GM23338 (cell line): ENCODE data around the gene TTF1.

Experiments used
- EZH2 ChIP-seq: fragments of 200-600 bp; sonication (generic); IDR thresholded peaks from one replicate; pipeline ENCODE4 v1.8.0; 2017; ENCODE audit warnings: antibody characterized with exemption, mild to moderate bottlenecking, low read depth; ENCODE audit not compliant: unreplicated experiment
- EZH2phosphoT487 ChIP-seq: fragments of 200-600 bp; sonication (generic); IDR thresholded peaks from one replicate; pipeline ENCODE4 v1.8.1; 2018; ENCODE audit warnings: antibody characterized with exemption; ENCODE audit not compliant: unreplicated experiment
- JUNB ChIP-seq: IDR thresholded peaks from one replicate; pipeline ENCODE4 v1.6.1; 2016; ENCODE audit warnings: antibody characterized with exemption; ENCODE audit not compliant: unreplicated experiment
- POLR2AphosphoS5 ChIP-seq: IDR thresholded peaks from 2 replicates; pipeline ENCODE4 v1.6.1; 2016; ENCODE audit warnings: antibody characterized with exemption, low read depth
- ZNF331 ChIP-seq: fragments of 250-450 bp; sonication (Bioruptor Pico); IDR thresholded peaks from 2 replicates; pipeline ENCODE4 v1.5.0; 2020; ENCODE audit warnings: low read depth, mild to moderate bottlenecking, moderate library complexity
- TF ChIP-seq, protein P1 (sequence below): IDR thresholded peaks from one replicate; pipeline ENCODE4 v1.6.1; 2018; ENCODE audit warnings: antibody characterized with exemption; ENCODE audit not compliant: unreplicated experiment
- TF ChIP-seq, protein P2 (sequence below), 2 experiments: fragments of 200-600 bp in 1 of 2; sonication (generic) in 1 of 2; conservative IDR thresholded peaks; 2 replicates each; pipeline versions ENCODE4 v1.5.1 to v1.6.1; 2016 to 2017; ENCODE audit warnings: antibody characterized with exemption in 2 of 2, low read depth in 2 of 2, mild to moderate bottlenecking in 2 of 2, moderate library complexity in 1 of 2
- TF ChIP-seq, protein P3 (sequence below): IDR thresholded peaks from 2 replicates; pipeline ENCODE4 v1.6.1; 2016; ENCODE audit warnings: antibody characterized with exemption

DNA sequence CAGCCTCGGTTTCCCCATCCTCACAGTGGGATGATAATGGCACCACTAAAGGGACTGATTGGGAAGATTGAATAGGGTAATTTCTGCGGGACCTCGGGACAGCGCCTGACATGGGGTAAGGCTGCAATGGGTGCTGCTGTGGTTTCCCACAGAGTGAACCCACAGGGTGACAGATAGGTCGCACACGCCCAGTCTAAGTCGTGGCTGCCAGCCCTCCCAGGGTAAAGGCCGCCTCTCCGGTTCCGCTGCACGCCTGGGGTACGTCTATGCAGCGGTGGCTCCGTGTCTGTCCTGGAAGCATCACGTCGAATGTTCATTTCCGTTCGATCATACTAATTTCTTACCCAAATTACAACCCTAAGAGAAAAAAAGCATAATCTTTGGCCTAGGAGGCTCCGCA lies 4.0 kb upstream of the TTF1 start:
- TF ChIP-seq, protein P1, sequence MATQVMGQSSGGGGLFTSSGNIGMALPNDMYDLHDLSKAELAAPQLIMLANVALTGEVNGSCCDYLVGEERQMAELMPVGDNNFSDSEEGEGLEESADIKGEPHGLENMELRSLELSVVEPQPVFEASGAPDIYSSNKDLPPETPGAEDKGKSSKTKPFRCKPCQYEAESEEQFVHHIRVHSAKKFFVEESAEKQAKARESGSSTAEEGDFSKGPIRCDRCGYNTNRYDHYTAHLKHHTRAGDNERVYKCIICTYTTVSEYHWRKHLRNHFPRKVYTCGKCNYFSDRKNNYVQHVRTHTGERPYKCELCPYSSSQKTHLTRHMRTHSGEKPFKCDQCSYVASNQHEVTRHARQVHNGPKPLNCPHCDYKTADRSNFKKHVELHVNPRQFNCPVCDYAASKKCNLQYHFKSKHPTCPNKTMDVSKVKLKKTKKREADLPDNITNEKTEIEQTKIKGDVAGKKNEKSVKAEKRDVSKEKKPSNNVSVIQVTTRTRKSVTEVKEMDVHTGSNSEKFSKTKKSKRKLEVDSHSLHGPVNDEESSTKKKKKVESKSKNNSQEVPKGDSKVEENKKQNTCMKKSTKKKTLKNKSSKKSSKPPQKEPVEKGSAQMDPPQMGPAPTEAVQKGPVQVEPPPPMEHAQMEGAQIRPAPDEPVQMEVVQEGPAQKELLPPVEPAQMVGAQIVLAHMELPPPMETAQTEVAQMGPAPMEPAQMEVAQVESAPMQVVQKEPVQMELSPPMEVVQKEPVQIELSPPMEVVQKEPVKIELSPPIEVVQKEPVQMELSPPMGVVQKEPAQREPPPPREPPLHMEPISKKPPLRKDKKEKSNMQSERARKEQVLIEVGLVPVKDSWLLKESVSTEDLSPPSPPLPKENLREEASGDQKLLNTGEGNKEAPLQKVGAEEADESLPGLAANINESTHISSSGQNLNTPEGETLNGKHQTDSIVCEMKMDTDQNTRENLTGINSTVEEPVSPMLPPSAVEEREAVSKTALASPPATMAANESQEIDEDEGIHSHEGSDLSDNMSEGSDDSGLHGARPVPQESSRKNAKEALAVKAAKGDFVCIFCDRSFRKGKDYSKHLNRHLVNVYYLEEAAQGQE: no peak
- no peak for TF ChIP-seq EZH2phosphoT487
- TF ChIP-seq, protein P2, sequence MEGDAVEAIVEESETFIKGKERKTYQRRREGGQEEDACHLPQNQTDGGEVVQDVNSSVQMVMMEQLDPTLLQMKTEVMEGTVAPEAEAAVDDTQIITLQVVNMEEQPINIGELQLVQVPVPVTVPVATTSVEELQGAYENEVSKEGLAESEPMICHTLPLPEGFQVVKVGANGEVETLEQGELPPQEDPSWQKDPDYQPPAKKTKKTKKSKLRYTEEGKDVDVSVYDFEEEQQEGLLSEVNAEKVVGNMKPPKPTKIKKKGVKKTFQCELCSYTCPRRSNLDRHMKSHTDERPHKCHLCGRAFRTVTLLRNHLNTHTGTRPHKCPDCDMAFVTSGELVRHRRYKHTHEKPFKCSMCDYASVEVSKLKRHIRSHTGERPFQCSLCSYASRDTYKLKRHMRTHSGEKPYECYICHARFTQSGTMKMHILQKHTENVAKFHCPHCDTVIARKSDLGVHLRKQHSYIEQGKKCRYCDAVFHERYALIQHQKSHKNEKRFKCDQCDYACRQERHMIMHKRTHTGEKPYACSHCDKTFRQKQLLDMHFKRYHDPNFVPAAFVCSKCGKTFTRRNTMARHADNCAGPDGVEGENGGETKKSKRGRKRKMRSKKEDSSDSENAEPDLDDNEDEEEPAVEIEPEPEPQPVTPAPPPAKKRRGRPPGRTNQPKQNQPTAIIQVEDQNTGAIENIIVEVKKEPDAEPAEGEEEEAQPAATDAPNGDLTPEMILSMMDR (conservative IDR thresholded peaks at IDR 0.05; ENCODE audit: low read depth in 2 of 2): no peak
- TF ChIP-seq EZH2: no peak
- no peak for TF ChIP-seq POLR2AphosphoS5
- no peak for TF ChIP-seq ZNF331 (CRISPR knock-in tag)
- TF ChIP-seq, protein P3, sequence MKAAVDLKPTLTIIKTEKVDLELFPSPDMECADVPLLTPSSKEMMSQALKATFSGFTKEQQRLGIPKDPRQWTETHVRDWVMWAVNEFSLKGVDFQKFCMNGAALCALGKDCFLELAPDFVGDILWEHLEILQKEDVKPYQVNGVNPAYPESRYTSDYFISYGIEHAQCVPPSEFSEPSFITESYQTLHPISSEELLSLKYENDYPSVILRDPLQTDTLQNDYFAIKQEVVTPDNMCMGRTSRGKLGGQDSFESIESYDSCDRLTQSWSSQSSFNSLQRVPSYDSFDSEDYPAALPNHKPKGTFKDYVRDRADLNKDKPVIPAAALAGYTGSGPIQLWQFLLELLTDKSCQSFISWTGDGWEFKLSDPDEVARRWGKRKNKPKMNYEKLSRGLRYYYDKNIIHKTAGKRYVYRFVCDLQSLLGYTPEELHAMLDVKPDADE: no peak
- no peak for TF ChIP-seq JUNB
